ENCODE measurements around the gene MAPK8IP3.

MAPK8IP3 gene

DNA sequence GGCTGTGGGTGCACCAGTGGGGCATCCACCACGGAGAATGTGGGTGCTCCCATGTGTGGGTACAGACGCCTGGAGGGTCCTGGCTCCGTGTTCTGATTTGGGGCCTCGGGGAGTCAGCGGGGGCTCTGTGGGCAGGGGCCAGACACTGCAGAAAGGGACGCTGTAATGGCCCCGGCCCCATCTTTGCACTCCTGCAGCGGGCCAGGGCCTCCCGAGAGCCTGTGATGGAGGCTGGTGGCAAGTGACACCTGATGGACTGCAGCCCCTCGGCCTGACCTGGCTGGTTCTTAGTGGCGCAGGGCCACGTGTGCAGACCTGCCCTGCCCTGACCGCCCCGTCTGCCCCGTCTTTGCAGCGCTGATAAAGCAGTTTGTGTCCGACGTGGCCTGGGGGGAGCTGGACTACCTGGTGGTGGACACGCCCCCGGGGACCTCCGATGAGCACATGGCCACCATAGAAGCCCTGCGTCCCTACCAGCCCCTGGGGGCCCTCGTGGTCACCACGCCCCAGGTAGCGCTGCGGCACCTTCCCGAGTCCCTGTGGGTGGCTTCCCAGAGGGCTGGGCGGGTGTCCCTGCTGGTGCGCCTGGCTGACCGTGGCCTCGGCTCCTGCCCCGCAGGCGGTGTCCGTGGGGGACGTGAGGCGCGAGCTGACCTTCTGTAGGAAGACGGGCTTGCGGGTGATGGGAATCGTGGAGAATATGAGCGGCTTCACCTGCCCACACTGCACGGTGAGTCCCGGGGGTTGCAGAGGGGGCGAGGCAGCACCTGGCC is 81.5 kb downstream of the MAPK8IP3 start:
- Histone ChIP-seq H3K27ac (ENCODE audit: low read depth, low read length) (no peak overlapping the region), H2AFZ (ENCODE audit: insufficient read depth, low read length, poor library complexity) (no peak overlapping the region), H3K9me3 (ENCODE audit: insufficient read depth, low read depth, low read length) (no peaks in the 10 kb centered on the region), H4K91ac (ENCODE audit: low read depth, low read length) (no peak overlapping the region), H4K8ac (ENCODE audit: low read depth, low read length) (no peak overlapping the region), H3K18ac (ENCODE audit: low read length) (no peak overlapping the region), H3K4ac (ENCODE audit: low read depth, low read length) (no peak overlapping the region), H2BK120ac (ENCODE audit: insufficient read depth, low read length, poor library complexity) (no peak overlapping the region), H3K14ac (ENCODE audit: low read length) (no peak overlapping the region), H3K23ac (ENCODE audit: low read length) (no peak overlapping the region), H2BK12ac (ENCODE audit: low read length) (no peak overlapping the region), H4K12ac (ENCODE audit: low read depth, low read length) (no peak overlapping the region), H3K9ac (ENCODE audit: low read length) (no peak overlapping the region), H3K4me3 (ENCODE audit: low read depth, low read length) (no peak overlapping the region), H3K27me3 (ENCODE audit: insufficient read depth, low read length) (no peaks in the 10 kb centered on the region), H3K79me1 (ENCODE audit: low read length) (no peaks in the 10 kb centered on the region), H3K4me1 (ENCODE audit: control insufficient read depth in 1 of 2, insufficient read depth in 2 of 2, low read length in 2 of 2) (peaks cover 0 to 5% of the 10 kb centered on the region in 2 experiments), H2AK5ac (ENCODE audit: low read length) (no peak overlapping the region), H3K36me3 (ENCODE audit: control insufficient read depth in 1 of 2, insufficient read depth in 2 of 2, low read length in 2 of 2) (peaks cover 63 to 65% of the 10 kb centered on the region in 2 experiments), H2BK5ac (ENCODE audit: low read depth, low read length, poor library complexity) (no peak overlapping the region), H3K79me2 (ENCODE audit: control insufficient read depth, insufficient read depth, low read length, poor library complexity) (peaks cover 2% of the 10 kb centered on the region), H3K4me2 (ENCODE audit: low read length) (no peak overlapping the region)
- no CpG with 5 or more reads among the region's 44 CpGs for WGBS (ENCODE audit: extremely low coverage, insufficient coverage, insufficient read length)
- no peak for DNase-seq

DNA sequence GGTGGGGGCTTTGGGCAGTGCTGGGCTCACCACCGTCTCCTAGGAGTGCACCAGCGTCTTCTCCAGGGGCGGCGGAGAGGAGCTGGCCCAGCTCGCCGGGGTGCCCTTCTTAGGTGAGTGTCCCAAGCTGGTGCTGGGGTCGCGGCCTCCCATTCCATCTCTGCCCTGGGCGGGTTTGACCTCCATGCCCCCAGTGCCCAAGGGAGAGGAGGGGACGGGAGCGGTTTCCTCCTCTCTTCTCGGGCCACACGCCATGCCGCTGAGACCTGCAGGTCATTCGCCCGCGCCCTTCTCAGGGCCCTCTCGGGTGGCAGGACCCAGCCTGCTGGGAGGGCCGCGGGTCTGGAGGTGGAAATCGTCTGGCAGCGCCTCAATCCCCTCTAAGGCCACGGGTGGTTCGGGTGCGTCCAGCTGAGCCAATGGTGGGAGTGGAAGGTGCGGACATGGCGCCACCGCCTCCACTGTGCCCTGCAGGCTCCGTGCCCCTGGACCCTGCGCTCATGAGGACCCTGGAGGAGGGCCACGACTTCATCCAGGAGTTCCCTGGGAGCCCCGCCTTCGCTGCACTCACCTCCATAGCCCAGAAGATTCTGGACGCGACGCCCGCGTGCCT is 82.2 kb downstream of the MAPK8IP3 start:
- DNase-seq, result no peak

DNA sequence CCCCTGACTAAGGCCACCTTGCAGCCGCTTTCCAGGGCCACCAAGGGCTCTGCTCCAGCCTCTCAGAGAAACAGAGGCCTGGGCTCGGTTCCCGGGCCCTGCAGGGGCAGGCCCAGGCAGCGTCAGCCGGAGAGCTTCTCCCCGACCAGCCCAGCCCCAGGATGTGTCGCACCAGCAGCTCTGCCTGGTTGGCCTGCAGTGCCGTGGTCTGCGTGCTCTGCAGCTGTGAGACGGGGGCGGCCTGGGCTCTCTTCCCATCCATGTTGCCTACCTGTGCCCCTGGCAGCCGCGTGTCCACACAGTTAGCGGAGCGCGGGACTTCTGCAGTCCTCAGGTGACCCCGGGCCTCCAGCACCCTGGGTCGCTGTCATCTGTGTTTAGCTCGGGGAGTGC is 82.7 kb downstream of the MAPK8IP3 start:
- Histone ChIP-seq H3K4me1 (ENCODE audit: control insufficient read depth in 1 of 2, insufficient read depth in 2 of 2, low read length in 2 of 2) (peaks cover 0 to 5% of the 10 kb centered on the region in 2 experiments), H3K4ac (ENCODE audit: low read depth, low read length) (no peak overlapping the region), H3K36me3 (ENCODE audit: control insufficient read depth in 1 of 2, insufficient read depth in 2 of 2, low read length in 2 of 2) (peaks cover 63 to 67% of the 10 kb centered on the region in 2 experiments), H4K8ac (ENCODE audit: low read depth, low read length) (no peak overlapping the region), H4K12ac (ENCODE audit: low read depth, low read length) (no peak overlapping the region), H3K9ac (ENCODE audit: low read length) (no peak overlapping the region), H3K14ac (ENCODE audit: low read length) (no peak overlapping the region), H2BK12ac (ENCODE audit: low read length) (no peak overlapping the region), H3K4me2 (ENCODE audit: low read length) (no peak overlapping the region), H3K9me3 (ENCODE audit: insufficient read depth, low read depth, low read length) (no peaks in the 10 kb centered on the region), H3K27me3 (ENCODE audit: insufficient read depth, low read length) (no peaks in the 10 kb centered on the region), H3K4me3 (ENCODE audit: low read depth, low read length) (no peak overlapping the region), H3K79me1 (ENCODE audit: low read length) (no peaks in the 10 kb centered on the region), H2BK120ac (ENCODE audit: insufficient read depth, low read length, poor library complexity) (no peak overlapping the region), H2BK5ac (ENCODE audit: low read depth, low read length, poor library complexity) (no peak overlapping the region), H3K27ac (ENCODE audit: low read depth, low read length) (no peak overlapping the region), H3K18ac (ENCODE audit: low read length) (no peak overlapping the region), H3K79me2 (ENCODE audit: control insufficient read depth, insufficient read depth, low read length, poor library complexity) (no peaks in the 10 kb centered on the region), H2AK5ac (ENCODE audit: low read length) (no peak overlapping the region), H2AFZ (ENCODE audit: insufficient read depth, low read length, poor library complexity) (no peak overlapping the region), H4K91ac (ENCODE audit: low read depth, low read length) (no peak overlapping the region), H3K23ac (ENCODE audit: low read length) (no peak overlapping the region)
- DNase-seq, result no peak
- no CpG with 5 or more reads among the region's 19 CpGs for WGBS (ENCODE audit: extremely low coverage, insufficient coverage, insufficient read length)

More for the DNA sequence above, 82.2 kb downstream of the MAPK8IP3 start:
- H4K8ac ChIP-seq (ENCODE audit: low read depth, low read length), result no peak overlapping the region
- no peak overlapping the region for H2BK12ac ChIP-seq (ENCODE audit: low read length)
- H3K4me2 ChIP-seq (ENCODE audit: low read length), result no peak overlapping the region
- no peaks in the 10 kb centered on the region for H3K27me3 ChIP-seq (ENCODE audit: insufficient read depth, low read length)
- no peak overlapping the region for H3K4ac ChIP-seq (ENCODE audit: low read depth, low read length)
- H3K9ac ChIP-seq (ENCODE audit: low read length), result no peak overlapping the region
- no peak overlapping the region for H2BK120ac ChIP-seq (ENCODE audit: insufficient read depth, low read length, poor library complexity)
- H3K79me2 ChIP-seq (ENCODE audit: control insufficient read depth, insufficient read depth, low read length, poor library complexity), result peaks cover 2% of the 10 kb centered on the region
- H4K12ac ChIP-seq (ENCODE audit: low read depth, low read length), result no peak overlapping the region
- no peak overlapping the region for H4K91ac ChIP-seq (ENCODE audit: low read depth, low read length)
- H3K36me3 ChIP-seq (ENCODE audit: control insufficient read depth in 1 of 2, insufficient read depth in 2 of 2, low read length in 2 of 2), result peaks cover 63 to 67% of the 10 kb centered on the region in 2 experiments
- peaks cover 0 to 5% of the 10 kb centered on the region in 2 experiments for H3K4me1 ChIP-seq (ENCODE audit: control insufficient read depth in 1 of 2, insufficient read depth in 2 of 2, low read length in 2 of 2)
- H3K27ac ChIP-seq (ENCODE audit: low read depth, low read length), result no peak overlapping the region
- H2AFZ ChIP-seq (ENCODE audit: insufficient read depth, low read length, poor library complexity), result no peak overlapping the region
- H2BK5ac ChIP-seq (ENCODE audit: low read depth, low read length, poor library complexity), result no peak overlapping the region
- H3K4me3 ChIP-seq (ENCODE audit: low read depth, low read length), result no peak overlapping the region
- no peak overlapping the region for H3K23ac ChIP-seq (ENCODE audit: low read length)
- H2AK5ac ChIP-seq (ENCODE audit: low read length), result no peak overlapping the region
- H3K14ac ChIP-seq (ENCODE audit: low read length), result no peak overlapping the region
- H3K18ac ChIP-seq (ENCODE audit: low read length), result no peak overlapping the region
- no peaks in the 10 kb centered on the region for H3K79me1 ChIP-seq (ENCODE audit: low read length)
- WGBS (ENCODE audit: extremely low coverage, insufficient coverage, insufficient read length), result no CpG with 5 or more reads among the region's 38 CpGs
- H3K9me3 ChIP-seq (ENCODE audit: insufficient read depth, low read depth, low read length), result no peaks in the 10 kb centered on the region

DNA sequence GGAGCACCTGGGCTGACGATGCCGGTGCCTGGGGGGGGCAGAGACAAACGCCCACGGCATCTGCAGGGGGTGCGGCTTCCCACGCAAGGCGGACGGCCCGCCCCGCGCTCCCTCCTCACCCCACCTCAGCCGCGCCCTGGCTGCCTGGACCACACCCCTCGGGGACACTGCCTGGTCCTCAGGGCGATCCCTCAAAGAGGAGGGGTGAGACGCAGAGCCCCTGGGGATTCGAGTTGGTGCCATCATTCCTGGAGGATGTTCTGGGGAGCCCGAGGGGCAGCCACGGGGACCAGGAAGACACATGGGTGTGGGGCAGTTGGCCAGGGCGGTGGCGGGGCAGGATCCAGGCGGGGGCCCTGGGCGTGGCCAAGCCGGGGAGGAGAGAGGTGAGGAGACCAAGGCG is 83.6 kb downstream of the MAPK8IP3 start:
- no peak overlapping the region for H3K23ac ChIP-seq (ENCODE audit: low read length)
- no peak overlapping the region for H3K9ac ChIP-seq (ENCODE audit: low read length)
- H2AFZ ChIP-seq (ENCODE audit: insufficient read depth, low read length, poor library complexity), result no peak overlapping the region
- H3K27ac ChIP-seq (ENCODE audit: low read depth, low read length), result no peak overlapping the region
- H3K9me3 ChIP-seq (ENCODE audit: insufficient read depth, low read depth, low read length), result no peaks in the 10 kb centered on the region
- no peak overlapping the region for H3K4me2 ChIP-seq (ENCODE audit: low read length)
- no peak for DNase-seq
- no peaks in the 10 kb centered on the region for H3K79me1 ChIP-seq (ENCODE audit: low read length)
- no peak overlapping the region for H4K8ac ChIP-seq (ENCODE audit: low read depth, low read length)
- H2BK5ac ChIP-seq (ENCODE audit: low read depth, low read length, poor library complexity), result no peak overlapping the region
- peaks cover 63 to 67% of the 10 kb centered on the region in 2 experiments for H3K36me3 ChIP-seq (ENCODE audit: control insufficient read depth in 1 of 2, insufficient read depth in 2 of 2, low read length in 2 of 2)
- no peak overlapping the region for H3K18ac ChIP-seq (ENCODE audit: low read length)
- H3K4me3 ChIP-seq (ENCODE audit: low read depth, low read length), result no peak overlapping the region
- no peak overlapping the region for H3K14ac ChIP-seq (ENCODE audit: low read length)
- H4K91ac ChIP-seq (ENCODE audit: low read depth, low read length), result no peak overlapping the region
- no CpG with 5 or more reads among the region's 25 CpGs for WGBS (ENCODE audit: extremely low coverage, insufficient coverage, insufficient read length)
- no peak overlapping the region for H2AK5ac ChIP-seq (ENCODE audit: low read length)
- no peaks in the 10 kb centered on the region for H3K4me1 ChIP-seq (ENCODE audit: control insufficient read depth in 1 of 2, insufficient read depth in 2 of 2, low read length in 2 of 2)
- H2BK120ac ChIP-seq (ENCODE audit: insufficient read depth, low read length, poor library complexity), result no peak overlapping the region
- no peaks in the 10 kb centered on the region for H3K27me3 ChIP-seq (ENCODE audit: insufficient read depth, low read length)
- H2BK12ac ChIP-seq (ENCODE audit: low read length), result no peak overlapping the region
- no peak overlapping the region for H3K4ac ChIP-seq (ENCODE audit: low read depth, low read length)
- H3K79me2 ChIP-seq (ENCODE audit: control insufficient read depth, insufficient read depth, low read length, poor library complexity), result no peaks in the 10 kb centered on the region
- no peak overlapping the region for H4K12ac ChIP-seq (ENCODE audit: low read depth, low read length)

Measured in trophoblast cell (in vitro differentiated cells and primary cell).